GM21737 (cell line): ENCODE measurements around the gene LAMA2.
"Not testable (repeated sequence)": the region's sequence is repeated elsewhere in the genome, so short reads cannot be mapped to it uniquely, and the experiment has no call there.

ENCODE experiments used
- ATAC-seq: cut with Tn5 transposase; IDR thresholded peaks from one replicate; pipeline ENCODE4 v1.9.1; 2021; ENCODE audit warnings: mild to moderate bottlenecking, moderate library complexity; ENCODE audit not compliant: unreplicated experiment

Gene LAMA2

GRCh38 chr6:129114636-129115391 lies 231.9 kb downstream of the LAMA2 start:
- ATAC-seq, result no peak

- ATAC-seq, result no peak
These were observed 232.5 kb downstream of the LAMA2 start for GRCh38 chr6:129115471-129115870.

GRCh38 chr6:129117355-129117754 lies 234.4 kb downstream of the LAMA2 start:
- no peak for ATAC-seq

- no peak for ATAC-seq
These were observed 238.1 kb downstream of the LAMA2 start for GRCh38 chr6:129120856-129121638.

GRCh38 chr6:129124347-129124746 lies 241.4 kb downstream of the LAMA2 start:
- no peak for ATAC-seq

- ATAC-seq, result no peak
These were observed 247.2 kb downstream of the LAMA2 start for GRCh38 chr6:129130106-129130505.

GRCh38 chr6:129130959-129131681 lies 248.2 kb downstream of the LAMA2 start:
- ATAC-seq, result no peak

GRCh38 chr6:129133770-129134192 lies 250.8 kb downstream of the LAMA2 start:
- ATAC-seq, result no peak

GRCh38 chr6:129134535-129134934 lies 251.6 kb downstream of the LAMA2 start:
- no peak for ATAC-seq

- no peak for ATAC-seq
These were observed 252.5 kb downstream of the LAMA2 start for GRCh38 chr6:129135451-129135850.

- ATAC-seq, result no peak
These were observed 253.8 kb downstream of the LAMA2 start for GRCh38 chr6:129136751-129137150.

GRCh38 chr6:129138739-129139405 lies 255.9 kb downstream of the LAMA2 start:
- ATAC-seq, result no peak

- no peak for ATAC-seq
These were observed 257.6 kb downstream of the LAMA2 start for GRCh38 chr6:129140526-129140925.

GRCh38 chr6:129141499-129141898 lies 258.6 kb downstream of the LAMA2 start:
- ATAC-seq, result no peak

GRCh38 chr6:129146902-129147301 lies 264.0 kb downstream of the LAMA2 start:
- no peak for ATAC-seq

- ATAC-seq, result no peak
These were observed 267.6 kb downstream of the LAMA2 start for GRCh38 chr6:129150507-129150906.

GRCh38 chr6:129153257-129153656 lies 270.3 kb downstream of the LAMA2 start:
- no peak for ATAC-seq

GRCh38 chr6:129159242-129159641 lies 276.3 kb downstream of the LAMA2 start:
- ATAC-seq, result not testable (repeated sequence)

GRCh38 chr6:129162605-129163004 lies 279.7 kb downstream of the LAMA2 start:
- no peak for ATAC-seq

- ATAC-seq, result no peak
These were observed 280.6 kb downstream of the LAMA2 start for GRCh38 chr6:129163551-129163950.

- ATAC-seq, result no peak
These were observed 281.1 kb downstream of the LAMA2 start for GRCh38 chr6:129164032-129164431.
